Ishikawa (cell line): Measurements from ENCODE around the gene TSPAN9.
A peak's percentile ranks its signal among the peaks of the same experiment; 100 is the strongest.

Experiments
- CEBPB ChIP-seq: IDR thresholded peaks from 2 replicates; pipeline ENCODE4 v1.6.1; 2012
- CREB1 ChIP-seq: IDR thresholded peaks from 2 replicates; pipeline ENCODE4 v1.6.1; 2012; ENCODE audit warnings: low read depth
- EGR1 ChIP-seq: IDR thresholded peaks from 2 replicates; pipeline ENCODE4 v1.6.1; 2012
- EP300 ChIP-seq: IDR thresholded peaks from 2 replicates; pipeline ENCODE4 v1.6.1; 2012; ENCODE audit warnings: borderline replicate concordance
- FOXM1 ChIP-seq: IDR thresholded peaks from 2 replicates; pipeline ENCODE4 v1.6.1; 2012; ENCODE audit warnings: low read depth, borderline replicate concordance
- NFIC ChIP-seq: IDR thresholded peaks from 2 replicates; pipeline ENCODE4 v1.6.1; 2012
- RAD21 ChIP-seq: IDR thresholded peaks from 2 replicates; pipeline ENCODE4 v1.6.1; 2012; ENCODE audit warnings: low read depth
- REST ChIP-seq: IDR thresholded peaks from 2 replicates; pipeline ENCODE4 v1.6.1; 2012; ENCODE audit warnings: low read depth, mild to moderate bottlenecking
- TAF1 ChIP-seq: IDR thresholded peaks from 2 replicates; pipeline ENCODE4 v1.6.1; 2012; ENCODE audit warnings: low read depth, mild to moderate bottlenecking
- TCF12 ChIP-seq: IDR thresholded peaks from 2 replicates; pipeline ENCODE4 v1.6.1; 2012; ENCODE audit warnings: low read depth
- TEAD4 ChIP-seq: IDR thresholded peaks from 2 replicates; pipeline ENCODE4 v1.6.1; 2012
- YY1 ChIP-seq: IDR thresholded peaks from 2 replicates; pipeline ENCODE4 v1.6.1; 2012; ENCODE audit warnings: low read depth
- ZBTB7A ChIP-seq: IDR thresholded peaks from 2 replicates; pipeline ENCODE4 v1.6.1; 2012; ENCODE audit warnings: low read depth
- TF ChIP-seq, protein P1 (sequence below): IDR thresholded peaks from 2 replicates; pipeline ENCODE4 v1.6.1; 2012
- TF ChIP-seq, protein P2 (sequence below): IDR thresholded peaks from 2 replicates; pipeline ENCODE4 v1.6.1; 2012

Gene TSPAN9

DNA sequence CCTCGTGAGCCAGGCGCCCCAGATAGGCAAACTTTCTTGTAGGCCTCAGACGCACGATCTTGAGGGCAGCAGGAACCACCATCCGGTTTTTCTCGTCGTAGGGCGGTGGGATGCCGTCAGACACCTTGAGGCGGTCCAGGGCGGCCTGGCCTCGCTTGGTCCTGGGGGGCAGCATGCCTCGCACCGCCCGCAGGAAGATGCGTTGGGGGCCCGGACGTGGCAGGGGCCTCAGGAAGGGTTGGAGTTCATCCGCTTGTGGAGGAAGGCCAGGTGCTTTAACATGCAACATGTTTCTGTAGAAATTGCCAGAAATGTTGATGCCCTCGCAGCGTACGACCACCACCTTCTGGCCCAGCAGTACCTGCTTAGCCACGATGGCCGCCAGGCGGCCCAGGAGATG, 5.5 kb upstream of the TSPAN9 start:
- TF ChIP-seq EP300 (no peak), CEBPB (no peak), NFIC (no peak), TCF12 (no peak), ZBTB7A (no peak), FOXM1 (no peak), TEAD4 (no peak), EGR1 (no peak), TAF1 (no peak), RAD21 (no peak), REST (no peak), YY1 (no peak), CREB1 (no peak)
- TF ChIP-seq, protein P1, sequence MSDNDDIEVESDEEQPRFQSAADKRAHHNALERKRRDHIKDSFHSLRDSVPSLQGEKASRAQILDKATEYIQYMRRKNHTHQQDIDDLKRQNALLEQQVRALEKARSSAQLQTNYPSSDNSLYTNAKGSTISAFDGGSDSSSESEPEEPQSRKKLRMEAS, result no peak
- TF ChIP-seq, protein P2, sequence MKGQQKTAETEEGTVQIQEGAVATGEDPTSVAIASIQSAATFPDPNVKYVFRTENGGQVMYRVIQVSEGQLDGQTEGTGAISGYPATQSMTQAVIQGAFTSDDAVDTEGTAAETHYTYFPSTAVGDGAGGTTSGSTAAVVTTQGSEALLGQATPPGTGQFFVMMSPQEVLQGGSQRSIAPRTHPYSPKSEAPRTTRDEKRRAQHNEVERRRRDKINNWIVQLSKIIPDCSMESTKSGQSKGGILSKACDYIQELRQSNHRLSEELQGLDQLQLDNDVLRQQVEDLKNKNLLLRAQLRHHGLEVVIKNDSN, result no peak

GRCh38 chr12:3073438-3074250, 3.5 kb upstream of the TSPAN9 start:
- TF ChIP-seq FOXM1 (no peak), NFIC (no peak), TCF12 (no peak), TAF1 (no peak), CREB1 (no peak), REST (no peak), CEBPB (no peak), EP300 (no peak), TEAD4 (no peak), EGR1 (no peak), RAD21 (peak; percentile 92), ZBTB7A (no peak), YY1 (peak; percentile 65)
- TF ChIP-seq, protein P1, result peak; percentile 41; the same call in 1 of the 2 replicates
- TF ChIP-seq, protein P2, result no peak

DNA sequence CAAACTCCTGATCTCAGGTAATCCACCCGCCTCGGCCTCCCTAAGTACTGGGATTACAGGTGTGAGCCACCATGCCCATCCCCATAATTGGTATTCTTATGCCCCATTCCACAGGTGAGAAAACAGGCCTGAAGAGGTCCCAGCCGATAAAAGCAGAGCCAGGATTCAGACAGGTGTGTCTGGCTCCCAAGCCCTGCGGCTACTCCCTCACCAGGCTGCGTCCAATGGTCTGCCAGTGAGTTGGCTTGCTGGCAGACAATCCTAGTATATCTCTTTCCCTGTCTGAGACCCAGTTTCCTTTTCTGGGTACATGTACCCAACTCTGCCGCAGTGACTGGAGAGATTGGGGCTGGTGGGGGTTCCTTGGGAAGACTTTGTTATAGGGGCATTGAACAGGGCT, 1.9 kb upstream of the TSPAN9 start:
- no peak for TF ChIP-seq YY1
- TF ChIP-seq CREB1, result no peak

- TF ChIP-seq TEAD4 (no peak), ZBTB7A (0 out of 2 replicates have a peak, but pooled peaks have one; percentile 8), TAF1 (no peak), CREB1 (no peak), NFIC (no peak)
These were observed 448 bp downstream of the TSPAN9 start for GRCh38 chr12:3077572-3078081.

DNA sequence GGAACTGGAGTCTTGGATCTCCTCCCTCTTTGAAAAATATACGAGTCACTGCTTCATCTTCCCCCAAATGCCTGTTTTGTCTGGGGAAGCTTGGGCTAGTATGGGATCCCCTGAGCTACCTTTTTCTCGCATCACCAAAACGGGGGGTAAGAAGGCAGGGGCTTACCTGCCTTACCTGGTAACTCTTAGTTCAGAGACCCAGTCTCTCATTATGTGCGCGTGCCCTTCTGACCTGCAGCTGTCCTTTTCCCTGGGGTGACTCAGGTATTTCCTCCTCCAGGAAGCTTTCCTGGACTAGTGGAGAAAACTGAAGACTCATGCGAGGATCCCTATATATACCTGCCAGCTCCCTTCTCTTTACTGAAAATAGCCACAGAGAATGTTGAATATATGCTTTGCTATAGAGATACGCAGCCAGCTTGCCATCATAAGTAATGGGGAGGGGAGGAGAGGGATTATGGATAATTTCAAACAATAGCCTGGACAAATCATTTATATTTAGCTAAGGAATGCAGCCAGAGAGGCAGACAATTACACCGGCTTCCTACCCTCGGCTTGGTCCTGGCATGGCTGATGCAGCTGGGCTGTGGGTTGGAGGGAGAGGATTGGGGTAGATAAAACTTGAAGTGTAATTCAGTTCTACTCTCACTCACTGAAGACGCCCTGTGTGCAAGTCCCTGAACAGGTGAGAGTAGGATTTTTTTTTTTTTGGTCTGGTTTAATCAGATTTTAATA, 1.1 kb downstream of the TSPAN9 start:
- no peak for TF ChIP-seq CREB1
- TF ChIP-seq, protein P2, result no peak
- TF ChIP-seq, protein P1, result 0 out of 2 replicates have a peak, but pooled peaks have one; percentile 22
